Glomerular visceral epithelial cell (primary cell): Measurements from ENCODE around the gene TRIM75.
"Not testable (repeated sequence)": the region's sequence is repeated elsewhere in the genome, so short reads cannot be mapped to it uniquely, and the experiment has no call there.

Source experiments
- DNase-seq: peaks from one replicate; pipeline ENCODE4 v3.0.0-alpha.2; 2016; ENCODE audit errors: extremely low spot score

TRIM75 gene

GRCh38 chr4:165077034-165077578, 23.4 kb downstream of the TRIM75 start:
- no peak for DNase-seq

DNA sequence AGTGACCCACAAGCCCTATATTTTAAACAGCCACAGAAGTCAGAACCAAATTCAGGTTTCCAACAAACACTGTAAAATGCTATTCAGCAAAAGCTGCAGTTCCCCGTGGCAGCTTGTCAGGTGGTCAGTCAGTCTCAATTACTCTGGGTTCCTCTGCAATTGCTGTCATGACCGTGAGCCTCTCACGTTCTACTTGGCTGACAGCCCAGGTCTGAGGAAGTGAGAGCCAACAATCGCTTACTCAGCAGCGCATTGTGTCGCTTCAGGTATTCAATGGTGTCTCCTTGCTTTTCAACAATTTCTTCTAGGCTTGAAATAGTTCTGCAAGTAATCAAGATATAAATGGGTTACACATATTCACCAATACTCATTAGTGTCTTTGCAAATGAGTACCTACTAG, 25.8 kb downstream of the TRIM75 start:
- peak; percentile 48 for DNase-seq

- not testable (repeated sequence) for DNase-seq
These were observed 31.1 kb downstream of the TRIM75 start for GRCh38 chr4:165084787-165085186.

- DNase-seq: no peak
These were observed 32.3 kb downstream of the TRIM75 start for GRCh38 chr4:165085946-165086345.

- no peak for DNase-seq
These were observed 34.7 kb downstream of the TRIM75 start for GRCh38 chr4:165088366-165088765.

DNA sequence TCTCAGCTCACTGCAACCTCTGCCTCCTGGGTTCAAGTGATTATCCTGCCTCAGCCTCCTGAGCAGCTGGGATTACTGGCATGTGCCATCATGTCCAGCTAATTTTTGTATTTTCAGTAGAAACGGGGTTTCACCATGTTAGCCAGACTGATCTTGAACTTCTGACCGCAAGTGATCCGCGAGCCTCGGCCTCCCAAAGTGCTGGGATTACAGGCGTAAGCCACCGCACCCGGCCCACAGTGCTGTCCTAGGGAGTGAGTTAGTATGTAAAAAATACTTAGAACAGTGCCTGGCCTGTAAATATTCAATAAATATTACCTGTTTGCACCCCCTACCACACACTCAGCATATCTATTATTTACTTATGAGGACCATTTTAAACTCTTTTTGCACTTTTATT, 38.5 kb downstream of the TRIM75 start:
- not testable (repeated sequence) for DNase-seq

DNA sequence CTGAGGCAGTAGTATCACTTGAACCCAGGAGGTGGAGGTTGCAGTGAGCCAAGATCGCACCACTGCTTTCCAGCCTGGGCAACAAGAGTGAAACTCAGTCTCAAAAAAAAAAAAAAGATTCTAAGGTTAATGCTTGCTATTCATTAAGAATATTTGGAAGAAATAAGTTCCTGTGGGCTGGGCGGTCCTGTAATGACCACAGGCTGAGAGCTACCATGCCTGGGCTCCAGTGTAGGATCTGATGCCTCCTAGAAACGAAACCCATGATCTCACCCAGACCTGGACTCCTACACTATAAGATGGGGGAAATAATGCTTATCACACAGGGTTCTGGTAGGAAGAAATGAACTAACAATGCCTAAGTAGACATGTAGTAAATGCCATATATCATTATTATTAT, 41.2 kb downstream of the TRIM75 start:
- DNase-seq: no peak

DNA sequence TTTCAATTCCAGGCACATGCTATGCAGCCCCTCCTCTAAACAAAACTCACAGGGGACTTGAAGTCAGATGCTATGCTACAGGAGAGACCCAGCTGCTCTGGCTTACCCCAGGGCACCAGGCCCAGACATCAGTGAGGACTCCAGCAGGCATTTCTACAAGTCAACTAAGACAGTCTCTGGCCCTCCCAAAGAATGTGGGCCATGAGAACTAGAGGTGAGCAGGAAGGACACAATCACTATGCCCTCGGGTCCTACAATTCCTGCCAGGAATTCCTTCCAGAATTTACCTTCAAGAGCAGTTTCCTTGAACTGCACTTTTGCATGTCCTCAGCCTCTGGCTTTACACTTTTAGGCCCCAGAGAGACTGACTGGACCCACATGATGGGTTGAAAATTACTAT, 41.6 kb downstream of the TRIM75 start:
- DNase-seq: no peak

DNA sequence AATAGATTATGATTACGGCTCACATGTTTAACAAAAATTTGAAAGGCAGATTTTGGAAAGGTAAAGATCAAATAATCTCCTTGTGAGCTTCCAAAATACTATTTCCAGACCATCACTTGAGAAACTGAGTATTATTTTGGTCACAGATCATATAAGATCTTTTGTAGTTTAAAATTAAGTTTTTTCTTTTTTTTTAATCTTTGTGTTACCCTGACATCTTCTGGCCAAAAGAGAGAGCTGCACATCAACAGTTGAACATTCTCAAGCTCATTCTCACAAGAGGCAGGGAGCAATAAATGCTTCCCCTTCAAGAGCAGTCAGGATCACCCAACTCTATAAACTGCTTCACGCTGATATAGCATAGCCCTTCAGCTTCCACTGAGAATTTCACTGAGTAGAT, 43.1 kb downstream of the TRIM75 start:
- DNase-seq: peak; percentile 32

GRCh38 chr4:165101641-165102040, 48.0 kb downstream of the TRIM75 start:
- DNase-seq: no peak

- DNase-seq: no peak
These were observed 52.9 kb downstream of the TRIM75 start for GRCh38 chr4:165106518-165106917.
